PC-9 (cell line): ENCODE results near the gene CCDC15. TPM values are rescaled to one million over a fixed set of nuclear protein-coding genes. Genes with fewer than 3 reads are reported as not detected.

Experiments
- BruUV-seq: library from RNA; stranded (reverse); fragments of 400-500 nt; replicated peaks from 2 replicates; lab custom pipeline; 2021; lab: Mats Ljungman, UMichigan
- CTCF ChIA-PET: fragments of 300-600 bp; sonication (Branson Sonifier 250); formaldehyde crosslinking; loops from one replicate; lab custom pipeline; 2022; ENCODE audit warnings: antibody characterized with exemption; lab: Charles Lee
- POLR2A ChIA-PET: fragments of 300-600 bp; sonication (Branson Sonifier 250); formaldehyde crosslinking; loops from one replicate; lab custom pipeline; 2022; ENCODE audit warnings: antibody characterized with exemption; ENCODE audit not compliant: unreplicated experiment; lab: Charles Lee
- DNase-seq, 2 experiments: peaks; one replicate each; pipeline versions ENCODE4 v3.0.0 to v3.0.0-alpha.2; 2015 to 2022; ENCODE audit warnings: mixed read lengths in 1 of 2
- H2AFZ ChIP-seq: fragments of 200-600 bp; sonication (generic); 2 replicates; pipeline ENCODE4 v1.8.1; 2017; ENCODE audit warnings: antibody characterized with exemption
- H3F3A ChIP-seq: fragments of 200-600 bp; sonication (generic); 2 replicates; pipeline ENCODE4 v1.8.1; 2017; ENCODE audit warnings: antibody characterized with exemption, mild to moderate bottlenecking, low read depth; ENCODE audit not compliant: insufficient read depth
- H3K27ac ChIP-seq: fragments of 200-600 bp; sonication (generic); 2 replicates; pipeline ENCODE4 v1.6.1; 2016; ENCODE audit warnings: mixed run types
- H3K27me3 ChIP-seq: fragments of 200-600 bp; sonication (generic); 2 replicates; pipeline ENCODE4 v1.6.1; 2016; ENCODE audit warnings: low read depth, mixed run types; ENCODE audit not compliant: insufficient read depth
- H3K36me3 ChIP-seq: fragments of 200-600 bp; sonication (generic); 2 replicates; pipeline ENCODE4 v1.6.1; 2016; ENCODE audit warnings: low read depth, mixed run types
- H3K4me1 ChIP-seq: fragments of 200-600 bp; sonication (generic); replicated peaks from 2 replicates; pipeline ENCODE4 v1.6.1; 2016; ENCODE audit warnings: mixed run types; ENCODE audit not compliant: insufficient read depth
- H3K4me2 ChIP-seq: fragments of 200-600 bp; sonication (generic); 2 replicates; pipeline ENCODE4 v1.6.1; 2017; ENCODE audit warnings: mixed run types
- H3K4me3 ChIP-seq: fragments of 200-600 bp; sonication (generic); 2 replicates; pipeline ENCODE4 v1.6.1; 2016; ENCODE audit warnings: mixed run types
- H3K79me2 ChIP-seq: fragments of 200-600 bp; sonication (generic); 2 replicates; pipeline ENCODE4 v1.6.1; 2017; ENCODE audit warnings: low read depth, mixed run types
- H3K9me2 ChIP-seq: fragments of 200-600 bp; sonication (generic); 2 replicates; pipeline ENCODE4 v1.8.1; 2017; ENCODE audit warnings: mild to moderate bottlenecking; ENCODE audit not compliant: insufficient read depth
- H3K9me3 ChIP-seq: fragments of 200-600 bp; sonication (generic); 2 replicates; pipeline ENCODE4 v1.8.1; 2016; ENCODE audit warnings: low read depth; ENCODE audit not compliant: insufficient read depth
- H4K20me1 ChIP-seq: fragments of 200-600 bp; sonication (generic); 2 replicates; pipeline ENCODE4 v1.8.1; 2017; ENCODE audit not compliant: insufficient read depth
- EZH2 ChIP-seq: fragments of 200-600 bp; sonication (generic); IDR thresholded peaks from 2 replicates; pipeline ENCODE4 v1.8.0; 2017; ENCODE audit warnings: antibody characterized with exemption, low read depth
- intact Hi-C: fragments of 100-400 bp; cut with micrococcal nuclease; formaldehyde crosslinking; loops from one replicate; pipeline ENCODE4 v1.10.0; 2022; ENCODE audit not compliant: unreplicated experiment
- total RNA-seq: library from RNA; stranded (reverse); gene quantifications from 2 replicates; pipeline ENCODE4 v1.2.3, GENCODE V29; 2021
- TF ChIP-seq, protein P1 (sequence below): fragments of 200-600 bp; sonication (generic); conservative IDR thresholded peaks from 2 replicates; pipeline ENCODE4 v1.6.1; 2017; ENCODE audit warnings: mixed run types, antibody characterized with exemption, mild to moderate bottlenecking, moderate library complexity

CCDC15 gene
- total RNA-seq, 1 experiment from 2014 or later: 2.7 TPM

DNA sequence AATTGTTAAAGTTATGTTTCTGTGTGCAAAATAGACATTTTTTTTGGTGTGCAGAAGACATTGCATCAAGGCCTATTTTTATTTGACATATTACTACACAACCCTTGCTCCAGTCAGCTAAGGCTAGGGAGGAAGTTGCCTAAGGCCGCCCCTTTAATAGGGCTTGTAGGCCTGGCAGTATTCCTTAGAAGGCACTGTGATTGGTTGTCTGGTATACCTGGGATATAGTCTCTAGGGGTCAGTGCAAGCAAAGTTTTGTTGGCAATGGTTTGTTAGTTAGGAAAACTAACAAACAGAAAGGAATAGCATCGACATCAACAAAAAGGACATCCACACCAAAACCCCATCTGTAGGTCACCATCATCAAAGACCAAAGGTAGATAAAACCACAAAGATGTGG is 16.9 kb downstream of the CCDC15 start:
- intact Hi-C loops: loop anchor here (1.0 kb wide), 1 partner anchor 170 kb away; no protein-coding TSS in a partner anchor

DNA sequence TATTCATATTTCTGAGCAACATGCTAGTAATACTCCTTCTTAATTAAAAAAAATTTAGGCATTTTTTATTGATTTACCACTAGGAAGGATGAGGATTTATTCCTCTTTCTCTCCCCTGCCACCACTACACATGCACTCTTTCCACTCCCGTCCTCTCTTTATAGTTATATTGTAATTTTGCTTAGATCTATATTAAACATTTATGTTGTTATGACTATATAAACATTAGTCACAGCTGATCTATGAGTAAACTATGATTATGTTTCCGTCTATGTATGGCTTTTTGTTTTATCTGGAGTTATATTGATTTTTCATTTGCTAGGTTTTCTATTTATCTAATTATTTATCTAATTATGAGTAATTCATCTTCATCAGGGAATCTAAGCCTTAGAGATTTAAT is 17.8 kb downstream of the CCDC15 start:
- intact Hi-C loops: loop anchor here (1.0 kb wide), 1 partner anchor 169 kb away; no protein-coding TSS in a partner anchor
- Histone ChIP-seq H3K9me3 (no peaks in the 10 kb centered on the region), H3K4me2 (no peak overlapping the region), H4K20me1 (0 out of 2 replicates have a peak, but pooled peaks cover 3% of the 10 kb centered on the region), H3K9me2 (no peaks in the 10 kb centered on the region), H3F3A (no peaks in the 10 kb centered on the region), H3K4me3 (no peak overlapping the region), H3K27ac (no peak overlapping the region), H3K4me1 (no peaks in the 10 kb centered on the region), H2AFZ (no peak overlapping the region), H3K27me3 (no peaks in the 10 kb centered on the region), H3K36me3 (no peaks in the 10 kb centered on the region), H3K79me2 (no peaks in the 10 kb centered on the region)
- DNase-seq: no peak
- no peak for TF ChIP-seq EZH2
- TF ChIP-seq, protein P1, sequence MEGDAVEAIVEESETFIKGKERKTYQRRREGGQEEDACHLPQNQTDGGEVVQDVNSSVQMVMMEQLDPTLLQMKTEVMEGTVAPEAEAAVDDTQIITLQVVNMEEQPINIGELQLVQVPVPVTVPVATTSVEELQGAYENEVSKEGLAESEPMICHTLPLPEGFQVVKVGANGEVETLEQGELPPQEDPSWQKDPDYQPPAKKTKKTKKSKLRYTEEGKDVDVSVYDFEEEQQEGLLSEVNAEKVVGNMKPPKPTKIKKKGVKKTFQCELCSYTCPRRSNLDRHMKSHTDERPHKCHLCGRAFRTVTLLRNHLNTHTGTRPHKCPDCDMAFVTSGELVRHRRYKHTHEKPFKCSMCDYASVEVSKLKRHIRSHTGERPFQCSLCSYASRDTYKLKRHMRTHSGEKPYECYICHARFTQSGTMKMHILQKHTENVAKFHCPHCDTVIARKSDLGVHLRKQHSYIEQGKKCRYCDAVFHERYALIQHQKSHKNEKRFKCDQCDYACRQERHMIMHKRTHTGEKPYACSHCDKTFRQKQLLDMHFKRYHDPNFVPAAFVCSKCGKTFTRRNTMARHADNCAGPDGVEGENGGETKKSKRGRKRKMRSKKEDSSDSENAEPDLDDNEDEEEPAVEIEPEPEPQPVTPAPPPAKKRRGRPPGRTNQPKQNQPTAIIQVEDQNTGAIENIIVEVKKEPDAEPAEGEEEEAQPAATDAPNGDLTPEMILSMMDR: no peak
- BruUV-seq: no TSS peak
- CTCF ChIA-PET: no interaction called here
- POLR2A ChIA-PET: no interaction called here

More for the DNA sequence above, 16.9 kb downstream of the CCDC15 start:
- no TSS peak for BruUV-seq
- ChIA-PET POLR2A (no interaction called here), CTCF (no interaction called here)
- peak; percentile 1 to 52 for DNase-seq
- H3K27ac ChIP-seq: no peak overlapping the region
- no peak overlapping the region for H2AFZ ChIP-seq
- no peaks in the 10 kb centered on the region for H3K4me1 ChIP-seq
- no peaks in the 10 kb centered on the region for H3K9me2 ChIP-seq
- H3K9me3 ChIP-seq: no peaks in the 10 kb centered on the region
- no peak overlapping the region for H3K4me3 ChIP-seq
- no peak overlapping the region for H3K4me2 ChIP-seq
- H3F3A ChIP-seq: no peaks in the 10 kb centered on the region
- H3K79me2 ChIP-seq: no peaks in the 10 kb centered on the region
- no peaks in the 10 kb centered on the region for H3K36me3 ChIP-seq
- H3K27me3 ChIP-seq: no peaks in the 10 kb centered on the region
- TF ChIP-seq EZH2: no peak
- TF ChIP-seq, protein P1: peak; percentile 48; the same call in 1 of the 2 replicates
- H4K20me1 ChIP-seq: 0 out of 2 replicates have a peak, but pooled peaks cover 3% of the 10 kb centered on the region

DNA sequence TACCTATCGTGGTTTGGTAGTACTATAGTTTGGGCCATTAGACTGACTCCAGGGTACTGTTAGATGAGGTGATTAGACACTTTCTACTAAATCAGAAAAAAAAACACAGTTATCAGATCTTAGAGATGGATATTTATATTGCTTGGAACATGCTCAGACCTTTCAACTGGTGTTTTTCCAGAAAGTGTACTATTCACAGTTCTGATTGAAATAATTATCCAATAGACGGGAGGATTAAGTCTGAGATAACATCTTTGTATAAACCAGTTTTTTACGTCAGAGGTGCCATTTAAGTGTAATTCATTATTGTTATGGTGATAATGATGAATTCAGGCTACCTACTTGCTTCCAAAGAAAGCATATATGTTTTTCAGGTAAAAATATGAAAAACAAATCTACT is 22.5 kb downstream of the CCDC15 start:
- TF ChIP-seq, protein P1: no peak
- TF ChIP-seq EZH2: no peak

More for the DNA sequence above, 22.5 kb downstream of the CCDC15 start:
- H3K4me3 ChIP-seq: no peak overlapping the region
- DNase-seq: no peak
- ChIA-PET POLR2A (no interaction called here), CTCF (no interaction called here)
- no peaks in the 10 kb centered on the region for H3K27me3 ChIP-seq
- H3F3A ChIP-seq: no peaks in the 10 kb centered on the region
- no peaks in the 10 kb centered on the region for H3K36me3 ChIP-seq
- no peak overlapping the region for H3K27ac ChIP-seq
- H3K4me1 ChIP-seq: no peaks in the 10 kb centered on the region
- 0 out of 2 replicates have a peak, but pooled peaks cover 3% of the 10 kb centered on the region for H4K20me1 ChIP-seq
- H3K9me3 ChIP-seq: no peaks in the 10 kb centered on the region
- no peaks in the 10 kb centered on the region for H3K9me2 ChIP-seq
- H3K79me2 ChIP-seq: no peaks in the 10 kb centered on the region
- H2AFZ ChIP-seq: no peak overlapping the region
- H3K4me2 ChIP-seq: no peak overlapping the region
- no TSS peak for BruUV-seq
- intact Hi-C loops: no loop called here
